Erythroblast (primary cell): ENCODE data around the gene AEN.
A peak's percentile ranks its signal among the peaks of the same experiment; 100 is the strongest.
"Not testable (repeated sequence)": the region's sequence is repeated elsewhere in the genome, so short reads cannot be mapped to it uniquely, and the experiment has no call there.

Experiments used
- DNase-seq, 2 experiments: peaks; one replicate each; lab custom pipeline; 2025; lab: John Stamatoyannopoulos, UW
- GATA1 ChIP-seq: IDR thresholded peaks from 2 replicates; pipeline ENCODE4 v1.6.1; 2011; ENCODE audit warnings: low read depth, mild to moderate bottlenecking, control low read depth, low read length, moderate library complexity
- POLR2A ChIP-seq: IDR thresholded peaks from 2 replicates; pipeline ENCODE4 v1.6.1; 2011; ENCODE audit warnings: mild to moderate bottlenecking, low read length

AEN gene

DNA sequence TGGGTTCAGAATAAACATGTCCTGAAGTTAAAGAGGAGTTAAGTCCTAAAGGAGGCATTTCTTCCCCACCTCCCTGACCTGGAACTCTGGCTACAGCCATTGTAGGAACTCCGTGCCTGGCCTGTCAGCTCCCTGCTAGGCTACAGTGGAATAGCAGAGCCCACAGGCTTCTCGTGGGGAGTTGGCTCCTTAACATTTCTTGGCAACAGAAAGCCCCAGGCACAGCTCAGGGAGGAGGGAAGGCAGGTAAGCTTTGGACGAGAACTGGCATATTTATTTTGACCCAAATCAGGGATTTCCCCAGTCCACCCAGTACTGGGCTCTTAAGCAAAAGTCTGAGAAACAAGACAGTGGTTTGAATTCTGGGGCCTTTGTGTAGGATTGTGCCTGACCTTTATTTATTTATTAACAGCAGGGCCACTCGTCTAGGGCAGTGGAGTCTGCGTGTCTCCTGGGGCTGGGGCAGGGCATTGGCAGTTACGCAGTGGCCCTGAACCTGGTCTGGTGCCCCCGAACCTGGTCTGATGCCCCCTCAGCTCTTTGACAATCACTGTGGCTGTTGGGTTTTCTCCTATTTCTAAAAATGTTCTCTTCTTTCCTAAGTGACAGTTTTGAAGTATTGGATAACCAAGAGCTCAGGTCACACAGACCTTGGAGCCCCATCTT, 9.8 kb downstream of the AEN start:
- no peak for DNase-seq
- no peak for TF ChIP-seq GATA1
- TF ChIP-seq POLR2A, result no peak

DNA sequence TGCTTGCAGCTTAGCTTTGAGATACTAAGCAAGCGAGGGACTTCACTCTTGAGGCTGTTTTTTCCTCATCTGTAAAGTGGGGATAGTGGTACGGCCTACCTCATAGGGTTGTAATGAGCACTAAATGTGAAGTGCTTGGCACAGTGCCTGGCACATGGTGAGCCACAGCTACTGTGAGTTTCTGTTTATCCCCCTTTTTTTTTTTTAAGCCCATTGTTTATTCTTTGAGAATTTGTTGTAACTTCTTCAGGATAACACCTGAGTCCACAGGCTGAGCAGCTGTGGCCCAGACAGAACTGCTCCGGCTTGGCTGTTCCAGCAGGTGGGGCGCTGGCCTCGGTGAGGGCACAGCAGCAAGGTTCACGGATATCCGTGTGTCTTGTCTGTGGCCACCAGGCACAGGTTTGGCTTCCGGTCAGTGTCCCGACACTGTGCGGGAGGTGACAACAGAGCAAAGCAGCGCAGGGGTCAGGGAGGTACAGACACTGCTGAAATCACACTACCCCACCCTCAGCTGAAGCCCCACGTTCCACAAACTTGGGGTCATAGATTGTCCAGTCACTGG, 10.4 kb downstream of the AEN start:
- no peak for DNase-seq
- TF ChIP-seq POLR2A (peak; percentile 2), GATA1 (no peak)

DNA sequence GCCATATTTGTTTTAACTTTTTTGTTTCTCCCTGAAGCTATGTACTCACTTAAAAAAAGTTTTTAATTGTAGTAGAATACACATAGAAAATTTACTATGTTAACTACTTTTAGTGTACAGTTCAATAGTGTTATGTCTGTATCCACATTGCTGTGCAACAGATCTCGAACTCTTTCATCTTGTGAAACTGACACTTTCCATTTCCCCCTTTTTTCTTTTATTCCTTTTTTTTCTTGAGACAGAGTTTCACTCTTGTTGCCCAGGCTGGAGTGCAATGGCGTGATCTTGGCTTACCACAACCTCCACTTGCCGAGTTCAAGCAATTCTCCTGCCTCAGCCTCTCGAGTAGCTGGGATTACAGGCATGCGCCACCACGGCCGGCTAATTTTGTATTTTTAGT, 11.7 kb downstream of the AEN start:
- not testable (repeated sequence) for DNase-seq

DNA sequence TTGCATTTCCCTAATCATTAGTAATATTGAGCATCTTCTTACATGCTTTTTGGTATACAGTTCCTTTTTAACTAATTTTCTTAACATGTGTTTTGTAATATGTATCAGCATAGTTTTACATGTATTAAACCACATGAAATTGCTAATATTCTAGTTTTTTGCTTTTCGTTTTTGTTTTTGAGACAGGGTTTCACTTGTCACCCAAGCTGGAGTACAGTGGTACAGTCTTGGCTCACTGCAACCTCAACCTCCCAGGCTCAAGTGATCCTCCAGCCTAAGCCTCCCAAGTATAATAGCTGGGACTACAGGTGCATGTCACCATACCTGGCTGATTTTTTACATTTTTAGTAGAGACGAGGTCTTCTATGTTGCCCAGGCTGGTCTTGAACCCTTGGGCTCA, 13.3 kb downstream of the AEN start:
- TF ChIP-seq GATA1 (no peak), POLR2A (no peak)
- DNase-seq, result no peak

DNA sequence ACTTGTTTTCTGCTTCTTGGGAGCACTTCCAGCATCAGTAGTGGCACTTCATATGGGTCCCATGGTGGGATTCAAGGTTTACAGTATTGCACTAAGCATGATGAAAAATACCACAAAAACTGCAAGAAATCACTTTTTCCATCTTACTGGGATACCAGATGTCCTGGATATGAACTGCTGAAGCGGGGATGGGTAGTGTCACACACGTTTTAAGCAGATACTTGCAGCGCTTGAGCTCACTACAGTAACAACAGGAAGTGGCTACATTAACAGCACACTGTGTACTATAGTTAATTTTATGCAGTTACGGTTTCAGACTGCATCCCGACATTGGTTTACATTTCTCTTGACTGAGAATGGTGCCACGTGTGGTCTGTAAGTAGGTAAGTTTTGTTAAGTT, 14.2 kb downstream of the AEN start:
- DNase-seq, result no peak
- TF ChIP-seq GATA1, result no peak
- no peak for TF ChIP-seq POLR2A

- peak in 1 of 2 experiments; percentile 23 for DNase-seq
- TF ChIP-seq GATA1, result no peak
- TF ChIP-seq POLR2A, result no peak
Observed at GRCh38 chr15:88636050-88636449, 14.9 kb downstream of the AEN start.

GRCh38 chr15:88636654-88637053, 15.5 kb downstream of the AEN start:
- no peak for TF ChIP-seq GATA1
- TF ChIP-seq POLR2A, result peak; percentile 25
- no peak for DNase-seq

DNA sequence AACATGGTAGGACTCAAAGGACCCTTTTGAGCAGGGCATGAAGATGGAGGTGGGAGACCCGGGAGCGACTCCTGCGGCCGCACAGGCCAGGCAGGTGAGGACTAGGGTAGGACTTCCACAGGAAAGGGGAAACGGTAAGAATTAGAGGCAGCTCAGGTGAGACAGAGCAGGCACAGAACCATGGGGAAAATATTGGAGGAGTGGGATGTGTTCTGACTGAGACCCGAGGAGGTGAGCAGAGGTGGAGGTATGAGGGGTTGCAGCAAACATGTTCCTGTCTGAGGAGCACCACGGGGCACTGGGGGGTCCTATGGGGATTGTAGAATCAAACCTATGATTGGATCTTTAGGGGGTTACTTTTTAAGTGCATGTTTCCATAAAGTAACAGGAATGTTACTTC, 16.3 kb downstream of the AEN start:
- no peak for DNase-seq

GRCh38 chr15:88637841-88638625, 16.9 kb downstream of the AEN start:
- no peak for TF ChIP-seq POLR2A
- DNase-seq, result peak in 1 of 2 experiments; percentile 55

More for the DNA sequence above, 16.3 kb downstream of the AEN start:
- no peak for TF ChIP-seq POLR2A
- no peak for TF ChIP-seq GATA1

- peak; percentile 99 for DNase-seq
Observed at GRCh38 chr15:88638626-88639372, 17.7 kb downstream of the AEN start, which contains the start of gene ISG20. TSS of gene ISG20 (plus strand) at chr15:88639016. CDS start at chr15:88639367, 351 bp downstream.

GRCh38 chr15:88641959-88642452, 20.9 kb downstream of the AEN start:
- TF ChIP-seq POLR2A (no peak), GATA1 (no peak)
- DNase-seq, result no peak

More at GRCh38 chr15:88638626-88639372, 17.7 kb downstream of the AEN start, which contains the start of gene ISG20:
- TF ChIP-seq GATA1 (no peak), POLR2A (peak; percentile 87)

DNA sequence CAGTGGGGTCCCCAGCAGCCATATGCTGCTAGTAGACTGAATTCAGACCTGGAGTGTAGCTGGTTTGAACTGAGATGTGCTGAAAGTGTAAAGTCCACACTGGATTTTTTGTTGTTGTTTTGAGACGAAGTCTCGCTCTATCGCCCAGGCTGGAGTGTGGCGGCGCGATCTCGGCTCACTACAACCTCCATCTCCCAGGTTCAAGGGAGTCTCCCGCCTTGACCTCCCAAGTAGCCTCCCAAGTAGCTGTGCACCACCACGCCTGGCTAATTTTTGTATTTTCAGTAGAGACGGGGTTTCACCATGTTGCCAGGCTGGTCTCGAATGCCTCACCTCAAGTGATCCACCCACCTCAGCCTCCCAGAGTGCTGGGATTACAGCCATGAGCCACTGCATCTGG, 21.4 kb downstream of the AEN start:
- not testable (repeated sequence) for DNase-seq

DNA sequence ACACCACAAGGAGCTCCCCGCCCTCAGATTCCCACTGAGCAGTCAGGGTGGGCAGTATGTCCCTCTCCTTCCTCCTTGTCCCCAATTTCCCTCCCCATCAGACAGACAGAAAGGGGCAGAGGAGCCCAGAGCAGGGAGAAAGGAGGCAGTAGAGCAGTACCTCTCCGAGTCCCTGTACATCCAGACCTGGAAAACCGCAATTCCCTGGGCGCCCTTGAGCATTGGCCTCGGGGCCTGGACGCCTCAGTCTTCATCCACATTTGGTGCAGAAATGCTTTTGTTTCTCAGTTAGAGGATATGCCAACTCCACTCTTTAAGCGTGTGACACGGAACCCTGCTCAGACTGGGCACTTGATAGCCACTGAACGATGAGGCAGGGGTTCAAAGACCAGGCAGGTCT, 23.6 kb downstream of the AEN start:
- TF ChIP-seq POLR2A (no peak), GATA1 (no peak)
- no peak for DNase-seq
